ENCODE measurements around the gene RGS8.
"Not testable (repeated sequence)": the region's sequence is repeated elsewhere in the genome, so short reads cannot be mapped to it uniquely, and the experiment has no call there.

The RGS8 gene

GRCh38 chr1:182702826-182703524 is 18.6 kb upstream of the RGS8 start:
- no peak for DNase-seq (ENCODE audit: low spot score)

GRCh38 chr1:182700351-182700709 is 15.9 kb upstream of the RGS8 start:
- DNase-seq (ENCODE audit: low spot score) = no peak

DNA sequence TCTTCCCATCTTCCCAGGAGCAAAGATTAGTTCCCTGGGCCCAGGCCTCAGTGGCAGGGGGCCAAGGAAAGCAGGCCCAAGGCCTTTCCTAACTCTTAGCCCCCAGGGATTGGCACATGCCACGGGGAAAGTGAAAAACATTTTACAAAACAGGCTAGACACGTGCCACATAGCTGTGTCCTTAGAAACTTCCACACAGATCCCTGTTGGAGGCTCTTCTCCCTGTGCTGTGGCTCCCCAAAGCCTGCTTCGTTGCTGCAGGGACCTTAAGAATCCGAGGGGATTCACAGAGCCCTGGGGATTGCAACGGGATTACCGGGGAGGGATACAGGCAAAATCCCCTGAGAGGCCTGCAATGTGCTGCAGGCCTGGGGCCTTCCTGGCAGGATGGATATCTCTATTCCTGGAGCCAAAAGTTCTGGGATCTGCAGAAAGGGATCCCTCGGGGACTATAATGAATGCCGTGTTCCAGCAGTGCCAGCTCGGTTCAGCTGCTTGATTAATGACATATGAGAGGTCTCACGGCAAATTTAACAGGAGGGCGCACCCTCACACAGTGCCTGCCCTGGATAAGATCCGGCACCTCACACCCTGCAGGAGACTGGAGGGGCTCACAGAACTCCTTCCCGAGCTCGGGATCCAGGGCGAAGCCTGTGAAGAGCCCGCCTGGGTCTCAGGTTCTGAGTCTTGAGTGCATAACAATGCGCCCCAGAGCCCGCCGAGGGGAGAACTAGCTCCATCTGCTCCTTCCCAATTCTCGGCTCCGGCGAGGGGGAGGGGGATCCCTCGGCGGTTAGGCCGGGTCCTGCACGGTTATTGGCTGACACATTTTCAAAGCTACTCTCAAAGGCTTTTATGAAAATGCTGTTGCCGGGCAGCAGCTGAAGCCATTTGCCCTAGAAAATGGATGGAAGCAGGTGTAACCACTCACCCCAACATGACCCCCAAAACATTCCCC is 15.3 kb upstream of the RGS8 start:
- no peak for DNase-seq (ENCODE audit: low spot score)

DNA sequence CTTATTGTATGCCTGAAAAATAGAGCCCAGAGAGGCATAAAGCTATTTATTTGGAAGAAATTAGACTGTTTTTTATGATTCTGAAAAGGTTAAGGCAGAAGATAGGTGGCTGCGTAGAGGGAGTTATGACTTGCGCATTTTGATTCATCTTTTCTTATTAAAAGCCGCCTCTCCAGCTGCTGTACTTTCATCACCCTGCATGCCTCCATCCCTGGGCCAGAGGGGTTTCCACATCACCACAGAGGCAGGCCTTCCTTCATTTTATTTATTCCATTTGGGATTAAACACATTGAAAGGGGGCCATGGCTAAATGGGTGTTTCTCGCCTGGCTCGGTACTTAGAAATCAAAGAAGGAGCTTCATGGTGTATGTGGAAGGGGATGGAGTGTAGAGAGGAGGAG is 14.6 kb upstream of the RGS8 start:
- no peak for DNase-seq (ENCODE audit: low spot score)

DNA sequence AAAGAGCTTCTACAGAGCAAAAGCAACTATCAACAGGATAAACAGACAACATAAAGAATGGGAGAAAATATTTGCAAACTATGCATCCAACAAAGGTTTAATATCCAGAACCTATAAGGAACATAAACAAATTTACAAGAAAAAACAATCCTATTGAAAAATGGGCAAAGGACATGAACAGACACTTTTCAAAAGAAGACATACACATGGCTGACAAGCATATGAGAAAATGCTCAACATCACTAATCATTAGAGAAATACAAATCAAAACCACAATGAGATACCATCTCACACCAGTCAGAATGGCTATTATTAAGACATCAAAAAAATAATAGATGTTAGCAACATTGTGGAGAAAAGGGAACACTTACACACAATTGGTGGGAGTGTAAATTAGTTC is 8.8 kb upstream of the RGS8 start:
- not testable (repeated sequence) for DNase-seq (ENCODE audit: low spot score)

- no peak for DNase-seq (ENCODE audit: low spot score)
Observed at GRCh38 chr1:182690886-182691443, 6.6 kb upstream of the RGS8 start.

DNA sequence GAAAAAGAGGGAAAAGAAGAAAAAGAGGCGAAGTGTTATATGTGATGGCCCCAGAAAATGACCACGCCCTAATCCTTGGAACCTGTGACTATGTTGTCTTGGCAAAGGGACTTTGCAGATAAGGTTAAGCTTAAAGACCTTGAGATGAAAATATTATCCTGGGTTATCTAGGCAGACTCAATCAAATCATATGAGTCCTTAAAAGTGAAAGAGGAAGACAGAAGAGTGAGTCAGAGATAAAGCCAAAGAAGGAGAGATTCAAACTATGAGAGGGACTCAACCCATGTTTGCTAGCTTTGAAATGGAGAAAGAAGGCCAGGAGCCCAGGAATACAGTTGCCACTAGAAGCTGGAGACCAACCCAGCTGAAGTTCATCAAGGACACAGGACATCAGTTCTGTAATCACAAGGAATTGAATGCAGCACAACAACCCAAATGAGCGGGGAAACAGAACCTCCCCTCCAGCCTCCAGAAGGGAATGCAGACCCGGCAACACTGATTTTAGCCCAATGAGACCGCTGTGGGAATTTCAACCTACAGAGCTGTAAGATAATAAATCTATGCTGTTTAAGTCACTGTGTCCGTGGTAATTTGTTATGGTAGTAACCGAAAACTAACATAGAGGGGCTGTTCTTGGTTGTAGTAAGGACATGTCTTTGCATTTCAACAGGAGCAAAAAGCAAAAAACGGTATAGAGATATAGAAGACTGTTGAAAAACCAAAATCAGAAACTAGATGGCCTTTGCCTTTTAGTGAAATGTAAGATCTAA is 4.2 kb upstream of the RGS8 start:
- DNase-seq (ENCODE audit: low spot score) = no peak

DNA sequence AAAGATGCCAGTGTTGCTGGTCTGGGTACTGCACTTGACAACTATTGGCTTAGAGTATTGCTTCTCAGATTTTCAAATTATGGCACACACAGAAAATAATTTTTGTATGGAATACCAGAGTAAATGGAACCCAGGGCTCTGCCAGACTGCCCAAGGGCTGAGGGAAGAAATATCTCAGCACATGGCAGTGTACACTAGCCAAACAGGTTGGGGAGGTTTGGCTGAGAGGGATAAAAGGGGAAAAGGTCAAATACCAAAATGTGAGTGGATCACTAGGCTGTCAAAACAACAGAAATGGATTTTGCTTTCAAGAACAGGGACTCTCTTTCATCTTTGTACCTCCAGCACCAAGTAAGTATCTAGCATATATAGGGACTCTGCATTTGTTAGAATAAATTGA is 3.0 kb upstream of the RGS8 start:
- no peak for DNase-seq (ENCODE audit: low spot score)

DNA sequence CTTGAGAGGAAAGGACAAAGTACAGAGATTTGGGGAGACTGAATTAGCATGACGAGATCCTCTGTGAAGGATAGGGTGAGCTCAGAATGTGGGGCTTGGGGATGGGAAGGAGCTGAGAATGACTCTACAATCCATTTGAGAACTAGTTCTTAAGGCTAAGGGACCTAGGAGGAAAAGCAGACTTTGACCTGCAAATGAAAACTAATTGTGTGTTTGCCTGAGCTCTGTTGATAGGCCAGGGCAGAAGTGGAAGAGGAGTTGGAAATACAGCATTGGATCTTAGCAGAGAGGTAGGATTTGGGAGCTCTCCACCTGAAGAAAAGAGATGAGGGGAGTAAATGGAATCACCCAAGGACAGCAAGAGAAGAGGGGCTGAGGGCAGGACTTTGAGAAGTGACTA is 2.1 kb upstream of the RGS8 start:
- no peak for DNase-seq (ENCODE audit: low spot score)

GRCh38 chr1:182685215-182685614 is 828 bp upstream of the RGS8 start:
- DNase-seq (ENCODE audit: low spot score) = no peak

DNA sequence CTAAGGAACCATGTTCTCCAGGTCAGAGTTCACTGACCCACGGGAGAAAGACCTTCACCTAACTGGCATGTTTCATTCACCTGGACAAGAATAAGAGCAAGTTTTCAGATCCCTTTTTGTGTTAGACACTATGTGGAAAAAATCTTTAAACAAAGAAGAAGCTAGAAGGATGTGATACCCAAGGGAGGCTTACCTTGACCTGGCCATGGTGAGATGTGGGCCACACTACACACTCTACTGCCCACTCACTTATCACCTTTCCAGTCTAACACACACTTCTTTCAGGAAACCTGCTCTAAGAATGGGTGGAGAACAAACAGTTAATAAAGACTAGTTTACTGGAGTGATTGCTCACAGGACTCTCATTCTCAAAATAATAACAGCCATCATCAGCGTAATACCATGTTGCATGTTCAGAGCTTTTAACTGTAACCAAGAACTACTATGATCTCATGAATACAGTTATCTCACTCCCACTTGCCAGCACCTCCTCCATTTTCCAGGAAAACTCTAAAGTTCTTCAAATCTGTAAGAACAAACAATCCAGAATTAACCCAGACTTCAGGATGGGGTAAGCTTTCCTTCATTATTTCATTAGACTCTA is 1.4 kb downstream of the RGS8 start:
- no peak for DNase-seq (ENCODE audit: low spot score)

DNA sequence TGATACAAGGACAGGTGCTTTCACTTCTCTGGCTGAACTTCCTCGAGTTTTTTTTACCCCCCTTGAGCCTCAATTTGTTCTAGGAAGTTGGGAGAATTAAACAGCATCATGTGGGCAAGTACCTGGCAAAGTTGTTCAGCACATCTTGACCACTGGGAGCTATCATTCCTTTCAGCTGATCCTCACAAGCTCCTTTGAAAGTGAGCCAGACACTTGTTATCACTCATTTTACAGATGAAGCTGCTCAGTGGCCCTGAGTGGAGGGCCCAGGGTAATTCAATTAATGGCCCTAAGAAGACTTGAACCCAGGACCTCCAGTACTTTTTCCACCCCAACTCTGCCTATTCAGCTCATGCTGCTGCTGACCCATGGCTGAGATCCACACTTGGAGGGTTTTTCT is 2.0 kb downstream of the RGS8 start:
- DNase-seq (ENCODE audit: low spot score) = no peak

DNA sequence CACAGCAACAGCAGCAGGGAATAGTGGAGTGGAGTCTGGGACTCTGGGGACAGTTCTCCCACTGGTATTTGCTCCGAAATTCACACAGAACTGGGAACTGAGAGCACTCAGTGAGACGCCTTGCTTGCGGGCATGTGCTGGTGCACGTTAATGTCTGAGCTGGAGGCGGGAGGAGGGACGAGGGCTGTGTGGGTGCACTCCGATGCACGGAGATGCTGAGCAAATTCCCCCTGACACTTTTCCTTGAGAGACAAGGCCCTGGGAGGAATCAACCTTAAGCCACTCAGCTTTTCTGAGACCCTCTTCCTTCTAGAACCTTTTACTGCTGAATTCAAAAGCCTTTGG is 2.8 kb downstream of the RGS8 start:
- DNase-seq (ENCODE audit: low spot score) = no peak

- peak; percentile 35 for DNase-seq (ENCODE audit: low spot score)
Observed at GRCh38 chr1:182680901-182681567, 3.4 kb downstream of the RGS8 start.

DNA sequence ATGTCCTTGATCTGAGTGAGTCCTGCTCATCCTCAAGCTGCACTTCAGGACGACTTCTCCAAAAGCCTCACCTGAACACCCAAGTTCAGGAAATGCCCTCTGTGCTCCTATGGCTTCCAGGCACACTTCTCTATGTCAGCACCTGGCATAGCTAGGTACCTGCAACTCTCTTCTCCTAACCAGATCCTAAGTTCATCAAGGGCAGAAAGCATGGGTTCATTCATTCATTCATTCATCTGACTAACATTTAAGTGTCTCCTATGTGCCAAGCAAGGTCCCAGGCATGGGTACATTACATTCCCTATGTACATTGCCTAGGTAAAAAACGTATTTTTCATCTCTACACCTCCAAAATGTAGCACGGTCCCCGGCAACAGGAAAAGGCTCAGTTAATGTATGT is 4.0 kb downstream of the RGS8 start:
- DNase-seq (ENCODE audit: low spot score) = no peak

DNA sequence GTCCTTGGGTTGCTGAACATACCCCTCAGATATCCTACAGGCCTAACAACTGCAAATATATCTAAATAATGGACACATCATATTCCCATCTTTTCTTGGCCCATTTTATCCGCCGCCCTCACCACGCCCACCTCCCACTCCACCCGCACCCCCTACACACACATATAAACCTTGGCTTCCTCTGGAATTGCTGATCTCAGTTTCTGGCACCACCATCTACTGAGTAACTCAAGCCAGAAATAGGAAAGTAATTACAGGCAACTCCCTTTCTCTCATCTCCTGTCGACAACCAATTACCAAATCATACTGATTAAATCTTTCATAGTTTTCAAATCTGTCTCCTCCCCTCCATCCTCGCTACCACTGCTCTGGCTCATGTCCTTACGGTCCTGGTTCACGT is 4.7 kb downstream of the RGS8 start:
- no peak for DNase-seq (ENCODE audit: low spot score)

DNA sequence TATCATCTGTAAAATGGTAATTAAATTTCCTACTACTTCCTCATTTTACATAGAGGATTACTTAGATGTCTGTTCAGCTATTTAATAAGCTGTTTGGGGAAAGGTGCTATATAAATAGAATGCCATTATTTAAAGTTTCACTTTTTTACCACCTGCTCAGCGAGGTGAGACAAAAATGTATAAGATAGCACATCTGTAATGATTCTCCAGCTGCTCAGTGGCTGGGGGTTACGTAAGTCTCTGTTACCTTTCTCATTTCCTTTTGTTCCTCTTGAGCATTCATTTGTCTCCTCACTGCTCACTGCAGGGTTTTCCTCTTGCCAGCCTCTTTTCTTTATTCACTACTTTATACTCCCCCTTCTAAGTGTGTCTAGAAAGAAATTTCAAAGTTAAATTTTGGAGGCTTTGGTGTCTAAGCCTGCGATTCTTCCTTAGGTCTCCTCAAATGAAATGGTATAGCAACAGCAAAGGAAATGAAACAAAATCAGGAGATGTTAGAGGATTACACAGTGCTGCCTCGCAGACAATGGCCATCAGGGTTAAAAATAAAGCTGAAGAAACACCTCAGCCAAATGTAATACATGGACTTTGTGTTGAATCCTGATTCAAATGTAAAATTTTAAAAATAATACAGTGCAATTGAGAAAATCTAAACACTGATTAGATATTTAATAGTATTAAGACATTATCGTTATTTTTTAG is 6.8 kb downstream of the RGS8 start:
- DNase-seq (ENCODE audit: low spot score) = no peak

GRCh38 chr1:182676274-182676673 is 8.1 kb downstream of the RGS8 start:
- DNase-seq (ENCODE audit: low spot score) = no peak

DNA sequence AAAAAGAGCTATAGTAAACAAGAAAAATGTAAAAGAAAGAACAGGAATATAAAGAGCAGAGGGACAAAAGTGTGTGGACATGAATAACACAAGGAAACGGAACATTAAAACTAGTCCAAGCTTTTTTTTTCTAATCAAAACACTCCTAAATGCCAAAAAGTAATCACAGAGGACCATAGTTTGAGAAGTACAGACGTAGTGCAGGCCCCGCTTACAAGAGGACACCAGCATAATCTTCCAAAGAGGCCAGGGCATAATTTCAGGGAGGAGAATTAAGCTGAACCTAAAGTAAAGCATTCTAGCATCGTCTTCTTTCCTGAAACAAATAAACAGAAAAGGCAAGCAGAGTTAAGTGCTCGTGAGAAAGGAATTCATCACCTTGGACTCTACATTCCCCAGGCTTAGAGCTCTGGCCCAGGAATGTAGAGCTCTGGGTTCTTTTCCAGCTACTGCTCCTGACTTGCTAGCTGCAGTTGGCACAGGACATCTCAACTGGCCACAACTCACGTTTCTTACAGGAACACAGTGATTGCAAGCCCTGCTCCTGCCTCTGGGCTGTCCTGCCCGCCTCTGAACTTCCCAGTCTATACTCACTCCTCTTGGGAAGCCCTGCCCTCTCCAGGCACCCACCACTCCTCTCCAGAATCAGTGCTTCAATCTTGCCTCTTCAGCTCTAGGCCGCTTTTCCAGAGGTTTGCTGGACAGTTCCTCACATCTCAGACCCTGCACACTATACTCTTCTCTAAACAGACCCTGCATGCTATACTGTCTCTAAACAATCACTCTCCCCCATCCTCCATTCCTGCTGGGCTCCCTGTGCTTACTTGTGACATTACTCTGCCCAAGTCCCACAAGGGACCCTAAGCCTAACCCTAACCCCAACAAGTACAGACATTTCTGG is 9.8 kb downstream of the RGS8 start:
- DNase-seq (ENCODE audit: low spot score) = peak; percentile 22

- DNase-seq (ENCODE audit: low spot score) = no peak
Observed at GRCh38 chr1:182672487-182672836, 11.9 kb downstream of the RGS8 start.
